ENCODE results near the gene UMPS.

Gene UMPS

DNA sequence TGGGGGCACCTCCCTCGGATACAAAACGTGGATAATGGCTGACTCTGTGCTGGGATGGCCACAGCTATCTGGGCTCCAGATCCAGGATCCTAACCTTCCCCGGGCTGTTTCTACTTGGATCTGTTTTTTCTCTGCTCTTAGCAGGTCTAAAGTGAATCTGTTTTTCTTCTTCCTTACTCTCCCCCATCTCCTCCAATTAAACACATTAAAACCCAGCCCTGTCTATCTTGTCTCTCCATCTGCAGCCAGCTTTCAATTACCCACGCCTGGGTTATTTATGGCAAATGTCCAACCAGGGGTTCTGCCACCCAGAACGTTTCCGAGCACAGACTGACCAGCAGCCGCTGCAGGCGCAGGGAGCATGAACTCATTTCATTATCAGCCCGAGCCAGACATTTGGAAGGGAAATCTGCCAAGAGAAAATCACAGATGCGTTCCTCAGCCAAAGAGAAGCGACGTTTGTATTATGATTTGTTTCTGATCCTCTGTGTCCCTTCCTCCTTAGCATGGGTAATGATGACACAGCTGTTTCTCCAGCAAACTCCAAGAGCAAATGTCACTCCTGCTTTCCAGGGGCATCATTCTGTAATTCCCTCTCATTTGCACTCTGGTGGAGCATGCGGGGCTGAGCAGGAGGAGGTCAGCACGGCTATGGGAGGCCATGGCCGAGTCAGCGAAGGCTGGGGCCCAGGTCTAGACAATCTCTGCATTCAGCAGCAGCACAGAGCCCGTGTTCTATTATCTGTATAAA lies 42.0 kb downstream of the UMPS start:
- peak overlapping the region; percentile 76 for H3K27ac ChIP-seq

DNA sequence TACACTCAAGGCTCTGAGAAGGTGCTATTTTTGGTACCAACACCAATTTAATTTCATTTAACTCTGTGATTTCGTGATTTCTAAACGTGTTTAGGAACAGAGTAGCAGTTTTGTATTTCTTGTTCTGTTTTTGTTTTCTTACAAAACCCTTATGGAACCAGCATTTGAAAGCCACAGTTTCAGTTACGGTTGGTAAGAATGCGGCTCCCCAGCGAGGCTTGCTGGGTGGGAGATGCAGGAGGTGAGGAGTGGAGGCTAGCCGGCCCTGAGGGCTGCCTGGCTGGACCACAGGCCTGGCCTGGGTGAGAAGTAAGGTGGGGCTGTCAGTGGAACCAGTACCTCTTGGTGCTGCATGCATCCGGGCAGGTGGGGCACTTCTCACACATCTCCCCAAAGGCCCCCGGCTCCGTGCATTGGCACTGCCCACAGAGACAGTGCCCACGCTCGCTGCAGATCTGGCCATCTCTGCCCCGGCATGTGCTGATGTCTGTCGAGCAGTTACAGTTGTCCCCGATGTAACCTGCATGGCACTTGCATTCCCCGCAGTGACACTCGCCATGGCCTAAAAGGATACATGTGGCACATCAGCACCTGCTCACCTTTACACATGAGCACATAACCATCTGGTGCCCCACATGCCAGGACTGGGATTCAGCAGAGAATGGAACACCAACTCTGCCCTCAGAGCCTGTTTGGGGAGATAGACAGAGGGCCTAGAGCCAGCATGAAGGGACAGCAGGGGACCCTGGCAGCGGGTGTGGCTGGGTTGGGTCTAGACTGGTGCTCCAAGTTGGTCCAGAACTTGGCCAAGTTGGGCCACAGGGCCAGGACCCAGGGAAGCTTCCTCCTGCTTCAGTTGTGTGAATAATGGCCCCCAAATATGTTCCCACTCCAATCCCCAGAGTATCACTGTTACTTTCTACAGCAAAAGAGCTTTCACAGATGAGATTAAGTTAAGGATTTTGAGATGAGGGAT lies 43.4 kb downstream of the UMPS start:
- TF ChIP-seq, protein P1, sequence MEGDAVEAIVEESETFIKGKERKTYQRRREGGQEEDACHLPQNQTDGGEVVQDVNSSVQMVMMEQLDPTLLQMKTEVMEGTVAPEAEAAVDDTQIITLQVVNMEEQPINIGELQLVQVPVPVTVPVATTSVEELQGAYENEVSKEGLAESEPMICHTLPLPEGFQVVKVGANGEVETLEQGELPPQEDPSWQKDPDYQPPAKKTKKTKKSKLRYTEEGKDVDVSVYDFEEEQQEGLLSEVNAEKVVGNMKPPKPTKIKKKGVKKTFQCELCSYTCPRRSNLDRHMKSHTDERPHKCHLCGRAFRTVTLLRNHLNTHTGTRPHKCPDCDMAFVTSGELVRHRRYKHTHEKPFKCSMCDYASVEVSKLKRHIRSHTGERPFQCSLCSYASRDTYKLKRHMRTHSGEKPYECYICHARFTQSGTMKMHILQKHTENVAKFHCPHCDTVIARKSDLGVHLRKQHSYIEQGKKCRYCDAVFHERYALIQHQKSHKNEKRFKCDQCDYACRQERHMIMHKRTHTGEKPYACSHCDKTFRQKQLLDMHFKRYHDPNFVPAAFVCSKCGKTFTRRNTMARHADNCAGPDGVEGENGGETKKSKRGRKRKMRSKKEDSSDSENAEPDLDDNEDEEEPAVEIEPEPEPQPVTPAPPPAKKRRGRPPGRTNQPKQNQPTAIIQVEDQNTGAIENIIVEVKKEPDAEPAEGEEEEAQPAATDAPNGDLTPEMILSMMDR (conservative IDR thresholded peaks at IDR 0.05): no peak
- peak overlapping the region; percentile 76 for H3K27ac ChIP-seq

More for the DNA sequence above, 42.0 kb downstream of the UMPS start:
- TF ChIP-seq, protein P1 (conservative IDR thresholded peaks at IDR 0.05): no peak

DNA sequence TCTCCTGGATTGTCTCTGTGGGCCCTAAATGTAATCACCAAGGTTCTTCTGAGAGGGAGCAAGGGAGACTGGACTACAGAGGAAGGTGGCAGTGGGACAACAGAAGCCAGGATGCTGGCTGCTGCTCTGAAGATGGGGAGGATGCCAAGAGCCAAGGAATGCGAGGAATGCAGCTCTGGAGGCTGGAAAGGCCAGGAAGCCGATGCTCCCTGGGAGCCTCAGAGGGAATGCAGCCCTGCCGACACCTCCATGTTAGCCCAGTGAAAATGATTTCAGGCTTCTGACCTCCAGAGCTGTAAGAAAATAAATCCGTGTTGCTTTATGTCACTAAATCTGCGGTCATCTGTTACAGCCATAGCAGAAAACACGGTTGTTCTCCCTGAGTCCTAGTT lies 44.1 kb downstream of the UMPS start:
- TF ChIP-seq, protein P1 (conservative IDR thresholded peaks at IDR 0.05): no peak
- peak overlapping the region; percentile 76; the same call in 1 of the 2 replicates for H3K27ac ChIP-seq

DNA sequence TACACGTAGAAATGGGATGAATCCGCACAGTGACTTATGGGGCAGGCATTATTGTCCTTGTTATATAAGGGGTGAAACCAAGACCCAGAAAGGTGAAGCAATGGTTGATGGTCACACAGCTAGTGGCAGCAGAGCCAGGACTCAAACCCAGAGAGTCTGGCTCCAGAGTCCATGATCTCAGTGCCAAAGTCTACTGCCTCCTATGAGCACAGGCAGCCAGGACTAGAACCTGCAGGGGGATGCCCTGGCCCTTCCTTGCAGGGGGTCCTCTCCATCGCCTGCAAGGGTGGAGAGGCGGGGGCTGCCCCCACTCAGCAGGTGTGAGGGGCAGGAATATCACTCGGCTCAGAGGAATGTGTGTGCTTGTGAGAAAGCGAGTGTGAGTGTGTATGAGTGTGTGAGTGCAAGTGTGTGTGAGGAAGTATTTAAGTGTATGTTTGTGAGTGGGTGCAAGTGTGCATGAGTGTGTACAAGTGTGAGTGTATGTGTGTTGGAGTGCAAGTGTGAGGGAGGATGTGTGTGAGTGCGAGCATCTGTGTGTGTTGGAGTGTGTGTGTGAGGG lies 44.7 kb downstream of the UMPS start:
- TF ChIP-seq, protein P1 (conservative IDR thresholded peaks at IDR 0.05): no peak
- no peak overlapping the region for H3K27ac ChIP-seq

DNA sequence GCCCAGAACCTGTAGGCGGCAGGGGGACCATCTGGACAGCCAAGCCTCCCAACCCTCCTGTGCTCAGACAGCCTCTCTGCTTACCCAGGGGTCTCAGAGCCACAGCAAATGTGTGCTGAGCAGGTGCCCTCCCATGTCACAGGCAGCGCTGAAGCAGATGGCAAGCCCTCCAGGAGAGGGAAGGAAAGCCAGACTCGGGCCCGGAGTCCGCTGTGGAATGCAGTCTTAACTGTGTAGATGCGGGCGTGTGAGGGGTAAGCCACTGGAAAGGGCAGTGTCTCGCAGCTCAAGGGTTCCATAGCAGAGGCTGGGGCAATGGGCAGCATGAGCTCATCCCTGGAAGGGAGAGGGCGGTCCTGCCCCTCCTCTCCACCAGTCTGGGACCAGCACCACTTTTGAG lies 45.6 kb downstream of the UMPS start:
- no peak overlapping the region for H3K27ac ChIP-seq
- TF ChIP-seq, protein P1 (conservative IDR thresholded peaks at IDR 0.05): no peak

DNA sequence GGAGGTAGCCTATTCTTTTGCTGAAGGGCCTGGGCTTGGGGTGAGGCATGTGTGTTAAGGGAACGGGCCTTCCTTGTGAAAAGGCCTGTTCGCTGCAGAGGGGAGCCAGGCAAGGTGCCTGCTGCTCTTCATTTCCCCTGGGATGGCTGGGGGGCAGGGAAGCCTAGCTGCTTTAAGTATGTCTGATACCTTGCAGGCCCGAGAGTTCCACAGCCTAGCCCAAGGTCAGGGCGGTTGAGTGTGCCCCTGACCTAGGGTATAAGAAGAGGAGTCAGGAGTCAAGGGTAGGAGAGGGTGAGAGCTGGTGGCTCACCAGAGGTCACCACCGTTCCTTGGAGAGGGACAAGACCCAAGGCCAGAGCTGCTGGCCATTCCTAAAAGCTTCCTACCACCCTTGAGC lies 46.6 kb downstream of the UMPS start:
- H3K27ac ChIP-seq: no peak overlapping the region
- TF ChIP-seq, protein P1 (conservative IDR thresholded peaks at IDR 0.05): no peak
